ENCODE results near the gene COG2.
"Not testable (repeated sequence)": the region's sequence is repeated elsewhere in the genome, so short reads cannot be mapped to it uniquely, and the experiment has no call there.

COG2 gene

GRCh38 chr1:230712470-230712942, 70.2 kb downstream of the COG2 start:
- in situ Hi-C loops (cut with MboI; ENCODE audit: low sequenced_read_pairs), result no loop called here

DNA sequence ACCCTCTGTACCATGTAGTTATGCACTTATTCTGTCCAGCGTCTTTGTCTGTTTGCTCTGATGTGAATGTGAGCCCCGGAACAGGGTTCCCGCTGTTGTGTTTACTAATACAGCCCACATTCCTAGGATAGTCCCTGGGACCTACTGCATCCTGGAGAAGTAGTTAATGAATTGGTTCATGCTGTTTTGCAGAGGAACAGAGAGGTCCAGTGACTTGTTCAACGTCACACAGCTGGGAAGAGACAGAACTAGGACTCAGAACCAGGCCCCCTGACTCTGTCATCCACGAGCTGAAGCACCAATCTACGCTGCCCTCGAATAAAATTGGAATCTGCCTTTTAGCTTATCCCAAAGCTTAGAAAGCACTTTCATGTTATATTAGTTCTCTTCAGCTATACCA, 70.9 kb downstream of the COG2 start:
- in situ Hi-C loops (cut with MboI; ENCODE audit: low sequenced_read_pairs), result no loop called here

DNA sequence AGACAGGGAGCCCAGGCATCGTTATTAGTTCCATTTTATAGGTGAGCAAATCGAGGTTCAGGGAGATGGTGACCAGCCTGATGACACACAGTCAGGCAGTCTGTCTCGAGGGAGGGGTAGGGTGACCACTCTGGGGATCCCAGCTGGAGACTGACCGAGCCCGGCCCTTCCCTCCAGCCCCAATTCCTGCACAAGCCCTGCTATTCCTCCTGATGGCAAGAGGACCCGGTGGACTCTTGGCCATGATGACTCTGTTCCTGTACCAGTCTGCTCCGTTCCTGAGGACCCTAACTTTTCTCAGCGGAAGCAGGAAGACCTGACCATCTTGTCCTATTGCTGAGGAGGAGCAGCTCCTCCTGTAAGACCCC, 71.2 kb downstream of the COG2 start:
- in situ Hi-C loops (cut with MboI; ENCODE audit: low sequenced_read_pairs), result no loop called here

- in situ Hi-C loops (cut with MboI; ENCODE audit: low sequenced_read_pairs), result no loop called here
These were observed 71.9 kb downstream of the COG2 start, which contains the start of gene AGT for GRCh38 chr1:230713915-230714764. Gene AGT (minus strand): TSS chr1:230714122. CDS start chr1:230710823, 3,299 bp downstream.

DNA sequence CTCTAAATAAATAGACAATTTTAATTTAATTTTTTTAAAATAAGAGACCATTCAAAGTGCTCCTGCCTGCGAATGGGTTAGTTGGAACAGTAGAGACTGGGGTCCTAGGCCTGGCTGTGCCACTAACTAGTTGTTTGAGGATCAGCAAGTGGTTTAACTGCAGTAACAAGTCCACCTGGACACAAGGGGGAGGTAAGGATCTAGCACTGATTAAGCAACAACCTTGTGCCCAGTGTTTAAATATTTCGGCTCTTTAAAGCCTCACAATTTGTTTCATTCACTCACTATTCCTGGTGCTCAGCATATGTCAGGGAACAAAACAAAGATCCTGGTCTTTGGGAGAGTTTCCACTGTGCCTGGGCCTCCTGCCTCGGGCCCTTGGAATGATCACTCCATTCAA, 73.2 kb downstream of the COG2 start:
- in situ Hi-C loops (cut with MboI; ENCODE audit: low sequenced_read_pairs), result no loop called here

DNA sequence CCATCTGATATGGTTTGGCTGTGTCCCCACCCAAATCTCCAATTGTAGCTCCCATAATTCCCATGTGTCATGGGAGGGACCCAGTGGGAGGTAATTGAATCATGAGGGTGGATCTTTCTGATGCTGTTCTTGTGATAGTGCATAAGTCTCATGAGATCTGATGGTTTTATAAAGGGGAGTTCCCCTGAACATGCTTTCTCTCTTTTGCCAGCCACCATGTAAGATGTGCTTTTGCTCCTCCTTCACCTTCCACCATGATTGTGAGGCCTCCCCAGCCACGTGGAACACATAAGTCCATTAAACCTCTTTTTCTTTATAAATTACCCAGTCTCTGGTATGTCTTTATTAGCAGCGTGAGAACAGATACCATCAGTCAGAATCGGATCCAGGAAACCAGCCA, 74.2 kb downstream of the COG2 start:
- in situ Hi-C loops (cut with MboI; ENCODE audit: low sequenced_read_pairs), result not testable (repeated sequence)

- in situ Hi-C loops (cut with MboI; ENCODE audit: low sequenced_read_pairs), result no loop called here
These were observed 75.0 kb downstream of the COG2 start for GRCh38 chr1:230717251-230717650.

DNA sequence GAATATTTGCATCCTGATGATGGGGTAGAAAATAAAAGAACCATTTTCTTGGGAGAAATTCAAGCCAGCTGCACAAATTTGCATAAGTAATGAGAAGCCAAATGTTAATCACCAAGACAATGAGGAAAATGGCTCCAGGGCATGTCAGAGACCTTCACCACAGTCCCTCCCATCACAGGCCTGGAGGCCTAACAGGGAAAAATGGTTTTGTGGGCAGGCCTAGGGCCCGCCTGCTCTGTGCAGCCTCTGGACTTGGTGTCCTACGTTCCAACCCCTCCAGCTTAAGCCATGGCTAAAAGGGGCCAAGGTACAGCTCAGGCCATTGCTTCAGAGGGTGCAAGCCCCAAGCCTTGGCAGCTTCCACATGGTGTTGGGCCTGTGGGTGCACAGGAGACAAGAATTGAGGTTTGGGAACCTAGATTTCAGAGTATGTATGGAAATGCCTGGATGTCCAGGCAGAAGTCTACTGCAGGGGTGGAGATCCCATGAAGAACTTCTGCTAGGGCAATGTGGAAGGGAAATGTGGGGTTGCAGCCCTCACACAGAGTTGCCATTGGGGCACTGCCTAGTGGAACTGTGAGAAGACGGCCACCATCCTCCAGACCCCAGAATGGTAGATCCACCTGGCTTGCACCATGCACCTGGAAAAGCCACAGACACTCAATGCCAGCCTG, 79.7 kb downstream of the COG2 start:
- in situ Hi-C loops (cut with MboI; ENCODE audit: low sequenced_read_pairs), result not testable (repeated sequence)

DNA sequence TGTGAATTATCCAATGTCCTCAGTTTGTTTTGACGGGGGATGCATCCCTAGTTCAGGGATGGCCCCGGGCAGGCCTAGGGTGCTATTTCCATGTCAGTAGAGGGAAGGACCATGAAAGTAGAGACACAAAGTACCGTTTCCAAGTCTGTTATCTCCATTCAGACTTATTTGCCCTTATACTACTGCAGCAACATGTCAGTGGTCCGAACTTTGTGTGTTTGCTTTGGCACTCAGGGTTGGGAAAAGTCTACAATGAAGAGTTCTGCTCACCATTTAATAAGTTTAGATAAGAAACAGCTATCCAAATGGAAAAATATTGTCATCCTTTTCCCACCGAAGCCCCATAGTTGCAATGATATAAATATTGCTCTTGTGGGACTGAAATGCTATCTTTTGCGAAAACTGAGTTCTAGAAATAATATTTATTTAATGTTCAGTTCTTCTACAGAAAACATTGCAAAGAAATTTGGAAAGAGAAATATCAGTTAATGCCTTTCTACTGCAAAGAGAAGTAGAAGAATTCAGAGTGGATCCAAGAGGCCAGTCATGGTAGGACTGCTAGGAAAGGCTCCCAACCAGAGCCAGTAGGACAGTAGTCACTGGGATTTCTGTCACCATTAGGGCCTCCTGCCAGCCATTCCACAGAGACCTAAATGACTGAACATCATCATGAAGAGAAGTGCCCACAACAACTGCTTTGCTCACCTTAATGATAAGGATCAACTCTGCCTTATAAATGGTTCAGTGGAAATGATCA, 83.2 kb downstream of the COG2 start:
- in situ Hi-C loops (cut with MboI; ENCODE audit: low sequenced_read_pairs), result no loop called here

- in situ Hi-C loops (cut with MboI; ENCODE audit: low sequenced_read_pairs), result no loop called here
These were observed 86.6 kb downstream of the COG2 start for GRCh38 chr1:230728710-230729392.

DNA sequence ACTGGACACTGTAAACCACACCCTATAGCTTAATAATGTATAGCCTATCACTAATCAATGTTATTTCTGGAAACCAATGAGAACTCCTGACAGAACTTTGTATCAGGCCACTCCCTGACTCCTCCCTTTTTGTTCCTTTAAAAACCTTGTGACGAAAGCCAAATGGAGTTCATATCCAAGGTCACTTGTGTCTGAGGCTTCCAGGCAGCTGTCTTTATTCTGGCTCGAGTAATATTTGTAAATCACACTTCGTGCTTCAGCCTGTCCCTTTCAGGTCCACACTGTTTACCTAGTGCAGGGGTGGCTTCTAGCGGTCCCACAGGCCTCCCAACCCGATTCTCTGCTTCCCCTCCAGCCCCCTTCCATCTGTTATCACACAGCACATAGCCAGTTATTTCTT, 88.7 kb downstream of the COG2 start:
- in situ Hi-C loops (cut with MboI; ENCODE audit: low sequenced_read_pairs), result no loop called here

DNA sequence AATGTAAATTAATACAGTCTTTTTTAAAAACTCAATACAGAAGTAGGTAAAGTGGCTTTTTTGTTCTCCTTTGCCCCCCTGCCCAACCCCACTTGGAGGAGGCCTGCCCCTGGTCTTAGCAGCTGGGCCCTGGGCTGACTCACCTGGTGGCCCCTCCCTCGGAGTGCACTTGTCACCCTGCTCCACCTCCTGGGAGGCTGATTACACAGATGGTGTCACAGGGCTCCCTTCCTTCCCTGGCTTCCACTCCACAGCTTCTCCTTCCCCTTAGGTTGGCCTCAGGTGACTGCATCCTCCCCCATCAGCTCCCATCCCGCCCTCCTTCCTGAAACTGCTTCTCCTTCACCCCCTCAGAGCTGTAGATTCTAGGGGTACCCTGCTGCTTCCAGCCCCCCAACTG, 93.2 kb downstream of the COG2 start:
- in situ Hi-C loops (cut with MboI; ENCODE audit: low sequenced_read_pairs), result no loop called here

- in situ Hi-C loops (cut with MboI; ENCODE audit: low sequenced_read_pairs), result no loop called here
These were observed 95.5 kb downstream of the COG2 start for GRCh38 chr1:230737622-230738262.

DNA sequence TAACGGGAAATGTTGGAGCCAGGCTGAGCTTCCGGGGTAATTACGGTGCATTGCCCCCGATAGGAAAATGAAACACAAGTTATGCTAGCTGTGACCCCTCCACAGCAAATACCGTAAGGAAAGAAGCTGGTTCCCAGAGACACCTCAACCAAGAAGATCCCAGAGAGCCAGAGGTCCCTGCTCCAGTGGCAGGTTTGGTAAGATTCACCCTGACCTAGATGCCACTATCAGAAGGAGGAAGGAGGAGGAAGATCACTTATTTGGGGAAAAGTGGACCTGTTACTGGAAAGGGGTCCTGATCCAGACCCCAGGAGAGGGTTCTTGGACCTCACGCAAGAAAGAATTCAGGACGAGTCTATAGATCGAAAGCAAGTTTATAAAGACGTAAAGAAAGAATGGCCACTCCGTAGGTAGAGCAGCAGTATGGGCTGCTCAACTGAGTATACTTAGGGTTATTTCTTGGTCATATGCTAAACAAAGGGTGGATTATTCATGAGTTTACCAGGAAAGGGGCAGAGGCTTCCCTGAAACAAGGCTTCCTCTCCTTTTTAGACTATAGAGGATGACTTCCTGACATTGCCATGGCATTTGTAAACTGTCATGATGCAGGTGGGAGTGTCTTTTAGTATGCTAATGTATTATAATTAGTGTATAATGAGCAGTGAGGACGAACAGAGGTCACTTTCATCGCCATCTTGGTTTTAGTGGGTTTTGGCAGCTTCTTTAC, 97.4 kb downstream of the COG2 start:
- in situ Hi-C loops (cut with MboI; ENCODE audit: low sequenced_read_pairs), result no loop called here
